HPDE6-E6E7 (cell line): ENCODE results near the gene ATP6V1G1.
"Not testable (repeated sequence)": the region's sequence is repeated elsewhere in the genome, so short reads cannot be mapped to it uniquely, and the experiment has no call there.

Experiments
- DNase-seq: peaks from one replicate; pipeline ENCODE4 v3.0.0; 2011; ENCODE audit warnings: missing footprints; ENCODE audit errors: extremely low spot score

ATP6V1G1 gene, protein sequence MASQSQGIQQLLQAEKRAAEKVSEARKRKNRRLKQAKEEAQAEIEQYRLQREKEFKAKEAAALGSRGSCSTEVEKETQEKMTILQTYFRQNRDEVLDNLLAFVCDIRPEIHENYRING

DNA sequence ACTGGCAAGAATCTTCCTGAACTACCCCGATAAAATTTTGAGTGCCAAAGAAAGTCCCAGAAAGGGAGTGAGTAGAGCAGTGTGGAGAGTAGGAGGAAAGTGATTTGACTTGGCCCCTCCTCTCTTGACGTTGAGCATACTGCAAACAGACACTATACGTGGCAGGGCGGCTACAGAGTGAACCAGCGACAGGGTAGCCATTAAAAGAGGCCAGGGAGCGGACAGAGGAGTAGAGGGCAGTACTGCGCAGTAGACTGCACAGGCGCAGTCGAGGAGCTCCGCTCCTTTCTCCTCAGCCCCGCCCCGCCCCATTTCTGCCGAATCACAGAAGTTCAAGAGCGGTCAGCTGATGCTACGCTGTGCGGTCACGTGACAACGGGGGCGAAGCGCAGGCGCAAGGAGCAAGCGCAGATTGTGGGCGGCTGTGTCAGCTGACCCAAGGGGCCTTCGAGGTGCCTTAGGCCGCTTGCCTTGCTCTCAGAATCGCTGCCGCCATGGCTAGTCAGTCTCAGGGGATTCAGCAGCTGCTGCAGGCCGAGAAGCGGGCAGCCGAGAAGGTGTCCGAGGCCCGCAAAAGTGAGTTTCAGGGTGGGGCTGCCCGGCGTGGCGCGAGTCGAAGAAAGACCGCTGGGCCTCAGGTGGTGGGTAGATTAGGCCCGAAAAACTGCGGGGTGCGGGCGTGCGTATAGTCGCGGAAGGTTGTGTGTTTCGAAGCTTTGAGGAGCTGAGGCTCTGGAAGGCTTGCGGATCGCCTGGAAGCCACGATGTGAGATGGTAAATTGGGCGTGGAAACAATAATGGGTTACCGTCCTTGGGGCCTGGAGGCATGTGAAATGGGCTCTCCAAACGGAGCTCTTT lies at the start of gene ATP6V1G1:
Gene ATP6V1G1, plus strand, starts transcription at position 425 of the 858 bp plus-strand sequence. Its CDS starts 70 bp downstream, at position 495.
- DNase-seq = peak; percentile 93

DNA sequence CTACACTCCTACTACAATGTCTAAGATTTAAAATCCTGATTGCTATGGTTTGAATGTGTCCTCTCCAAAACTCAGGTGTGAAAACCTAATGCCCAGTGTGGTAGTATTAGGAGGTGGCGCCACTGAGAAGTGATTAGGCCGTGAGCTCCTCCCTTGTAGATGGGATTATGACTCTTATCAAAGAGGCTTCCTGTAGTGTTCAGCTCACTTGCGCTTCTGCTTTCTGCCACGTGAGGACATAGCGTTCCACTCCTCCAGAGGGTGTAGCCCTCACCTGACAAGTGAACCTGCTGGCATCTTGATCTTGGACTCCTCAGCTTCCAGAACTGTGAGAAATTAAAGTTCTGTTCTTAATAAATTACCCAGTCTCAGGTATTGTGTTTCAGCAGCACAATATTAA lies 49.3 kb upstream of the ATP6V1G1 start:
- DNase-seq = peak; percentile 37

DNA sequence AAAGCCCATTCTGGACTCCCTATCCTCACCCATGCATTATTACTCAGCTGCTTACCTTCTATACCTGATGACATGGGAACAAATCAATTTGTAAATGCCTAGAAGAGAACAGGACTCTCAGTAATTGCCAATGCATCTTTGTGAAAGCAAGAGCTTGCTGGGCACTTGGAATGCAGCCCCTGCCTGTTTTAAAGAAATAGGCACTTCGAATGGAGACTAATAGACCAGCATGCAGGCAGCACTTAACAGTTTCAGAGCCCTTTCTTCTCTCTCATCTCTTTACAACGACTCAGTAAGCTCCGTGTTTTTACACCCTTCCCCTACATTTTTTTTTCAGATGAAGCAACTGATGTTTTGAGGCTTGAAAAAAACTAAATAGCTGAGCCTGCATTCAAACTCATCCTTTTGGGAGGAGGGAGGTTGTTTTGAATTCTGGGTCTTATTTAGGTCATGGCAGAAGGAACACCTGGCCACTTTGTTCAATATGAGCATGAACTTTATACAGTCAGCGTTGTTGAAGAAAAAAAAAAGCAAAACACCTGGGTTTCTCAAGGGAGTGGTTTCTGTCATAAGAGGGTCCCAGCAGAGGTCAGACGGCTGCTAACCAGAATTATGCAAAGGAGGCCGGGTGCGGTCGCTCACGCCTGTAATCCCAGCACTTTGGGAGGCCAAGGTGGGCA lies 47.7 kb upstream of the ATP6V1G1 start:
- DNase-seq = no peak

DNA sequence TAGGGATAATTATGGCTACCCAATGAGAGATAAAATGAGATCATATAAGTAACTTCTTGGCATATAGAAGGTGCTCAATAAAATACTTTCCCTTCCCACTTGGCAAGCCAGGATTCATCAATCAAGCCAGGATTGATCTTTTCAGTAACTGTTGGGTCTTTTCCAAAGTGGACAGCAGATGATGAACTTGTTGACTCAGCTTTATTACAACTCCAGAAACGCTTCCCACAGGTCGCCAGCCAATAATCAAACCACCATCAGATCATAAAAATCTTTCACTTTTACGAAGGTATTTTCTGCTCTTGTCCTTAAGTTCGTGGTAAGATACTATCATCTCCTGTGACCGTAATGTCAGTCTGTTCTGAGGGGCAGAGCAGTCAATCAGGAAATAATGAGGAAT lies 42.5 kb upstream of the ATP6V1G1 start:
- DNase-seq = no peak

DNA sequence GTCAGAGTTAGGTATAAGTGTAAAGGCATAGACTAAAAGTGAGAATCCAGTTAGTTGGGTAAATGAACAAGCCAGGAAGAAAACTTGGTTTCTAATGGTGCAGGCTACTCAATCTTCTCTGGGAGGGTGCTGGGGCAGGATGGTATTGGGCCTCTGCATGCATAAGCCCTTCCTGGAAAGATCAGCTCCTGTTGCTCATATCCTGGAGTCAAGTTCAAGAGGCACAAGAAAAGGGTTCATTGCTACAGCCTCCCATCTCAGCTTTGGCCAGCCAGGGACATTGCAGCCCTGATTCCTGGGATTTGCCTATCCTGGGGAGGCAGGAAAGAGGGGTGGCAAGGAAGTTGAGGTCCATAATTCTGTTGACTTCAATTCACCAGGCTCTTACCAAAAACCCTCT lies 40.7 kb upstream of the ATP6V1G1 start:
- DNase-seq = no peak

DNA sequence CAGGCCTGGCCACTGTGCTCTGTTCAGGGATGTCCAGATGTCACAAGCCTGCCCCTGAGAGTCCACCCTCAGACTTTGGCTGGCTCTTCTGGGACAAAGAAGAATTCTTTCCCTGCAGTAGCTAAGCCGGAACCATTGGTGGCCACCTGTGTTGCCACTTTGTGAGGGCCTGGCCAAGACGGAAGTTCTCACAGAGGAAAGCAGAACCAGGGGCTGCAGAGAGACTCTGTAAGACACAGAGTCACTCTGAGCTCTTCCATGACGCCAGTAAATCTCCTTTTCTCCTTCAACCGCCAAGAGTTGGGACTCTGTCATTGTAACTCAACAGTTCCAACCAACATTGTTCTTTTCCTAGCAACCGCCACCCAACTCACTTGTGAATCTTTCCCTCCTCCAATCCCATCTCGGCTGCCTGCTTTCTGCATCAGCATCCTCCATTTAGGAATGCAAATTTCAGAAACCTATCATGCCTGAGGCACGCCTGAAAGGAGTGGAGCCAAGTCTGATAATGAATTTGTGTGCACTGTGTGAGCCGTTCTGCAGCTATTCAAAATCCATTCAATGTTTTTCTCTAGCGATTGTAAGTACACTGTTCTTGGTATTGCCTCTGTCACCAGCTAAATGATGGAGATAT lies 37.8 kb upstream of the ATP6V1G1 start:
- no peak for DNase-seq

DNA sequence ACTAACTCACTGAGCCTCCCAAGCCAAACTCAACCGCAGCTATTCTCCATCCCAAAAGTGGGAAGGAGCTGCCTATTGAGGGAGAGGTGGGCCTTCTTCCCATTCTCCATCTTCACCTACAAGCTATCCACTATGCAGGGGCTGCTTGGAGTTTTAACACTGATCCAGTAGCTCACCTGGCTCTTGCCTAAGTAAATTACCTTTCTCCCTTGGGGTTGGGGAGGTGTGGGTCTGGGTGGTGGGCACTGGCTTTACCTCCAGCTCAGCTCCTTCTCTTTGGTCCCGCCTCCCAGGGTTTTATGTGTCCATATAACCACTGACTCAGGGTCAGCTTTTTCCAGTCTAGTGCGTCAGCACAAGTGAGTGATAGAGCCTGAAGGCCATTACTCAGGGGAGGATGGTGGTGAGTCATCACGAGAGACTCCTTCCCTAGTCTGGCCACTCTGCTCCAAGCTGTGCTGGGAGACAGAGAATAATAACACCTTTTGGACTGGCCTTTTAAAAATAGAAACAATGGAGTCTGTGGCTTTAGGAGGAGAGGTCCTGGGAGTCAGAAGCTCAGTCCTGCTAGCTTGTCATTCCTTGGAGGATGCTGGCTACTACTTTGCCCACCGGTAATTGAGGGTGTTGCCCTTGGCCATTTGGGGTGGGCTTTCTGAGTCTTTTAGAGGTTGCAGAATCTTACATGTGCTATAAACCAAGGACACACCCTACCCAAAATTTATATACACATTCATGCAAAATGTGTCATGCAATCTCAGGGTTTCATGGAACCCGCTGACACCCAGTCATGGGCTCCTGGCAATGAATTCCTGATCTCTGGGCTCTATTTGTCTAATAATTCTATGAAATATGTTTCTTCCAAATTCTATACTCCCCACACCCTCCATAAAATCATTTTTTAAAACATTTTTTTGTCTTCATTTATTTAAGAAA lies 35.6 kb upstream of the ATP6V1G1 start:
- DNase-seq = peak; percentile 99

DNA sequence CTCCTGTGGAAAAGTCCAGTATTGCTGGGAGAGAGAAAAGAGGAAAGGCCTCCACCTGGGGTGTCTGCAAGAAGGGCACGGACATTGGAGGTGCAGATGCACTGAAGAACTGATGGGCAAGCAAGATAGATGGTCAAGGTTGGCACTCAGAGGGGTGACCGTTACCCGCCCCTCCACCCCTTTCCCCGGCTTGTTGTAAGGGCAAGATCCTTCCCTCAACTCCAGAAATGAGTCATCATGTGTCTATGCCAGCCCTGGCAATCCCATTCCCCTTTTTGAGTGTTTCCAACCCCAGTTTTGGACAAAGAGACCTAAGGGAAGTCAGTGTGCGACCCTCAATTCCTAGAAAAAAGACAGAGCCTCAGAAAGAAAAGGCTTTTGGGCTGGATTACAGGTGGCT lies 34.9 kb upstream of the ATP6V1G1 start:
- DNase-seq = no peak

DNA sequence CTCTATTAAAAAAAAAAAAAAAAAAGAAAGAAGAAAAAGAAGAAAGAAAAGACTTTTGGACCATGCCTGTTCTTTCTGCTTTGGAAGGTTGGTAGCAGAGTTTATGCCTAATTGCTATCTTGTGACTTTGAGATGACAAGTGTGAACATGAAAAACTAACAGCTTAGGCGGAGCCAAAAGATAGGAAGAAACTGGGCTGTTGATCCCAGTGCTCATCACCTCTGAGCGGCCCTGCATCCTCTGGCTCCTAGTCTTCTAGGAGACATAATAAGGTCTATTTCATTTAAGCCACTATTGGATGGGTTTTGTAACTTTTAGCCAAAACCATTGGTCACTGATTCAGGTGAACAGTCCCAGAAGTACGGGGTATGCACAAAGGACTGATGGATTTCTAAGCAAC lies 34.4 kb upstream of the ATP6V1G1 start:
- DNase-seq = no peak

DNA sequence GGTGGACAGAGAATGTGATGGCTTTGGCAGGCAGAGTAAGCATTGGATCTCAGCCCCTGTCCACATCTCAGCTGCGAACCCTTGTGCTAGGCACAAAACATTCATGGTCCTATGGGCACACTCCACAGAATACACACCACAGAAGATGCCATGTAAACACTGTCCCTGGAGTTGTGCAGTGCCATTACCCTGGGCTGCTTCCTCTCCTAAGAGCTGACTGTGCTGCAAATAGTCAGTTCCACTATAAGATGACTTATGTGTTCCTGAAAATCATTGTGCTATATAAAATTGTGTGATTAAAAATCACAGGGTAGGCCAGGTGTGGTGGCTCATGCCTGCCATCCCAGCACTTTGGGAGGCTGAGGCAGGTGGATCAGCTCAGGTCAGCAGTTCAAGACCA lies 31.9 kb upstream of the ATP6V1G1 start:
- DNase-seq = no peak

DNA sequence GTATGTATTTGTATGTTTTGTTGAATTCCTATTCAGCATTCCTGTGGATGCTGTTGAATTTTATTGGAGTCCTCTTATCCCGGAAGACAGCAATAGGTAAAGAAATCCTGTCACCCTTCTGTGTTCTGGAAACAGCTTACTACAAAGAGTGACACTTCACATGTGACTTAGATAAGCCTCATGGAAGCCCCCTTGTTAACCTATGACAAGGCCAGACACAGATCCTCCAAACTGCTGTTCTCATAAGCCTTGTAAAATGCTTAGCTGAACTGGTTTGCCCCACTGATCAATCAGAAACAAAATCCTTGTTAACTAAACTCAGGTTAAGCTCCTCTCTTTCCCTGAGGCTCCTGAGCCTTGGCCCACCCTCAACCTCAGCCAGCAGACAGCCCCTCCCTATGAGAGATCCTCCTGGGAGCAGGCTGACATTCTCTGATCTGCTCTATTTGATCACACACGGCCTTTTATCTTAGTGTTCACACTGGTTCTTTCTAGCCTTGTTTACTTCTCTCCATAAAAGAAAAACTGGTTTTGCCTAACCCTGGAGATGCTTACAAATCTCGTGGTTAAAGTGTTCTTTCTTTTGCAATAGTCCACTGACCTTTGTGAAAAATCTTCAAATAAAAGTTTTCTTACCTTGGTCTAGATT lies 29.4 kb upstream of the ATP6V1G1 start:
- no peak for DNase-seq

DNA sequence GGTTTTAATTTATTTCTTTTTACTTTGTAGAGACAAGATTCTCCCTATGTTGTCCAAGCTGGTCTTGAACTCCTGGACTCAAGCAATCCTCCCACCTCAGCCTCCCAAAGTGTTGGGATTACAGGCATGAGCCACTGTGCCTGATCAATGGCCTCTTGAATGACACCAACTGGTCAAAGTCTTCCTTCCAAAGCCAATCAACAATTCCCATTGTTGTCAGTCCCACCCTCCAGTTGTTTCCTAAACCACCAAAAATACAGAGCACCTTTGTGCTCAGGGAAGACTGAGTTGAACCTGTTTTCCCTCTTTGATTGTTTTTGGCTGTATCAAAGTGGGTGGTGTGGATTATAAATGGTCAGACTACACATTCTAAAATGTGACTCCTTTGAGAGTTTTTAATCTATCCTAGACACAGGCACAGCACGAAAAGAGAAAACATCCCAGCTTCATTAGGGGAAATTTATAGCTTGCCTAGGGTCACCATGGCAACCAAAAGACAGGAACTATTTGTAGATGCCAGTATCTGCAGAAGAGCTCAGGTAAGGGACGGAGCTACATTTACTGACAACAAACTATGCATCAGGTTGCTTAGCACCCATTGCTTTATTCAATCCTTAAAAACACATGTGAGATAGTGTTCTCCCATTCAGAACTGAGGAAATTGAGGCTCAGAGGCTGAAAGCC lies 27.6 kb upstream of the ATP6V1G1 start:
- DNase-seq = no peak

DNA sequence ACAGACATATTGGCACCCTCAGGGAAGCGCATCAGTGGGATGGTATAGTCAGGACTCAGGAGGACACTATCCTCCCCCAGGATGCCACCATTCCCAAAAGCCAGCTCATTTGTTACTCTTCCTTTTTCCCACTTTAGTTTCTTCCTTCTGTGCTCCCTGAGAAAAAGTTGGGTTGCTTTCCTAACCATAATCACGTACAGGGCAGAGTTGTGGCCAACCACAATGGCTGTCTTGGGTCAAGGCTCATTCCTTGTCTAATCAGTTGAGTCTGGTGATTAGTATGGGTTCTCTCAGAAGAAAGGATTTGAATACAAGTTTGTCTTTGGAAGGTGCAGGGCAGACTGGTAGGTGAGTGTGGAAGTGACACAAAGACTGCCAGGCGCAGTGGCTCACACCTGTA lies 26.6 kb upstream of the ATP6V1G1 start:
- DNase-seq = no peak

DNA sequence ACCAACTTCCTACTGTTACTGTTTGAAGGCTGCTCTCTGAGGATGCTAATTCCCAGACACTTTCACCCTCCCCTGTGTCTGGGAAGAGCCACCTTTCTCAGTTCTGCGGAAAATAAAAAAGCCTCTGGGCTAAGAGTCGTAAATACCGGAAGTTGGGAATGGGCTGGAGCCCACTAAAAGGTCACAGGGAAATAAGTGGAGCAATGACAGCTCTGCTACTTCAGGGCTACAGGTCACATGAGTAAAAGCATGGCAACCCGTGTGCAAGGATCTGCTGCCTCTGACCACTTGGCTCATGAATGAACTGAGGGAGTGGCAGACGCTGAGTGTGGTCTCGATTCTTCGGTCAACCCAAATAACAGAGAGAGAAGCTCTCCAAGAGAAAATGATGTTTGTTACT lies 25.8 kb upstream of the ATP6V1G1 start:
- DNase-seq = no peak

DNA sequence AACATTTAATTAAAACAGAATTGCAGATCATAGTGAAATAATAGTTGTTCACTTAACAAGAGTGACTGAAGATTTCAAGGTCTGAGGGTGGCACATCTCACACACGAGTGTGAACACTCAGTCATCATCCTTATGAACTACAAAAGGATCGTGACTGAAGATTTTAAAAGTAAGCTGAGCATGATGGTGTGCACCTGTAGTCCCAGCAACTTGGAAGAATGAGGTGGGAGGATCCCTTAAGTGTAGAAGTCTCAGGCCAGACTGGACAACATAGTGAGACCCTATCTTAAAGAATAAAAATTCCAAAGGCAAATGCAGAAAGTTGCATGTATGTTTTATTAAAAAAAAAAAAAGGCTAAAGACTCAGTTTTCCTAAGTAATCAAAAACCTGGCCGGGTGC lies 22.4 kb upstream of the ATP6V1G1 start:
- DNase-seq = no peak

DNA sequence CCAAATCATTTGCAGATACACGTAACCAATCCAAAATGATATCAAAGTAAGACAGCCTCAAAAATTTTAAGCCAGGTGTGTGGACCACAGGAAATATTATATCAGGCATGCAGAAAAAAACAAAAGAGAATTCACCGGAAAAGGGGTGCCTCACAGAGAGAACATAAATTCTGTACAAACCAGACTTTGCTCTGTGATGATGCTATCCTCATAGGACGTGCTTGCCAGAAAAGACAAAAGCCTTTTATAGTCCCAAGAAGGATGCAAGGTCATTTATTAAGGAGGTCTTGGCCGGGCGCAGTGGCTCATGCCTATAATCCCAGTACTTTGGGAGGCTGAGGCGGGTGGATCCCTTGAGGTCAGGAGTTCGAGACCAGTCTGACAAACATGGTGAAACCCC lies 16.8 kb upstream of the ATP6V1G1 start:
- DNase-seq = no peak

DNA sequence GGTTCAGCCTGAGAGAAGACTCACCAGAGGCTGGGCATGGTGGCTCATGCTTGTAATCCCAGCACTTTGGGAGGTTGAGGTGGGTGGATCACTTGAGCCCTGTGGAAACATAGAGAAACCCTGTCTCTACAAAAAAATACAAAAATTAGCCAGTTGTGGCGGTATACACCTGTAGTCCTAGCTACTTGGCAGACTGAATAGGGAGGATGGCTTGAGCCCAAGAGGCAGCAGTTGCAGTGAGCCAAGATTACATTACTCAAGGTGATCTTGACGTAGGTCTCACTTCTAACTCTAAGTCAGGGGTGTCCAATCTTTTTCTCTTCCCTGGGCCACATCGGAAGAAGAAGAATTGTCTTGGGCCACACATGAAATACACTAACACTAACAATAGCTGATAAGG lies 16.2 kb upstream of the ATP6V1G1 start:
- no peak for DNase-seq

DNA sequence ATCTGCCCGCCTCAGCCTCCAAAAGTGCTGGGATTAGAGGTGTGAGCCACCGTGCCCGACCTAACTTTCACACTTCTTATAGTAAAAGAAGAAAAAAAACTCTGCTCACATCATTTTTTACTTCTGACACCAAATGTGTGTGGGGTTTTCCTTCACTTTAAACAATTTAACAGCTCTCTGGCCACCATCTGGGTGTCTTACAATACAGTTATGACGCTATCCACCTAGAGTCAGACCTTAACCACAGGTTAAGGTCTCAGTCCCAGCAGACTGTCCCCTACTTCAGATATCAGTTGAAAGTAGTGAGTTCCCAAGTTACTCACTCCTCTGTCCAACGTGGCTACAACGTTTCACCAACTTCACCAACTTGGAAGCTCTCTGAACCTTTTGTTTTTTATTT lies 15.4 kb upstream of the ATP6V1G1 start:
- DNase-seq = no peak

DNA sequence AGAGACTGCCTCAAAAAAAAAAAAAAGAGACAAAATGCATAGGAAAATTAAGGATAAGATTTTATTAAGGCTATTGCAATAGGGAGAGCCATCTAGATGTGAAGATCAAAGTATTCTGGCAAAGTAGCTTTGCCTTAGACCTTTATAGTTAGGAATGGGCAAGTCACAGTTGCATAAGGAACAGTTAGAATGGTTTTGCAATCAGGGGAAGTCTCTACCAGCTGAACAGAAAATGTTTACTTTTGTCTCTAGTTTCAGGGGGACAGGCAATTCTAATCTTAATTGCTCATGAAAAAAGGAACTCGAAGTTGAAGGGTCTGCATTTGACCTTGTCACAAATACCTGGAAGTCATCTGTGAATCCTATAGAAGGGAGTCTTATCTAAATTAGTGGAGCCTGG lies 13.1 kb upstream of the ATP6V1G1 start:
- no peak for DNase-seq

DNA sequence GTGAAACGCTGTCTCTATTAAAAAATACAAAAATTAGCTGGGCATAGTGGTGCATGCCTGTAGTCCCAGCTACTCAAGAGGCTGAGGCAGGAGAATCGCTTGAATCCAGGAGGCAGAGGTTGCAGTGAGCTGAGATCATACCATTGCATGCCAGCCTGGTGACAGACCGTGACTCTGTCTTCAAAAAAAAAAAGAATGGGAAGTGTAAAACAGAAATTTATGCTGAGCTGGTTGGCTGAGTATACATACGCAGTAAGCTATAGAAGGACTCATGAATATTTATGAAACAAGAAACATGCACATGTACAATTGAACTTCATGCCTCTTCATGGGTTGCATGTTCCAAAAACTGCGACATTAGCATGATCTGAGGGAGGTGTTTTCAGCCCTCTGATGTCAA lies 10.8 kb upstream of the ATP6V1G1 start:
- DNase-seq = not testable (repeated sequence)
